GM19468 (cell line): ENCODE measurements around the gene SH3BGRL3.
A peak's percentile ranks its signal among the peaks of the same experiment; 100 is the strongest.
"Not testable (repeated sequence)": the region's sequence is repeated elsewhere in the genome, so short reads cannot be mapped to it uniquely, and the experiment has no call there.

Experiments used
- ATAC-seq: cut with Tn5 transposase; IDR thresholded peaks from one replicate; pipeline ENCODE4 v1.9.1; 2021; ENCODE audit warnings: mild to moderate bottlenecking, moderate library complexity, moderate number of reproducible peaks; ENCODE audit not compliant: unreplicated experiment; ENCODE audit errors: extremely low read depth

SH3BGRL3 gene

GRCh38 chr1:26289158-26290059, 9.5 kb downstream of the SH3BGRL3 start:
- ATAC-seq, result peak; percentile 45

- no peak for ATAC-seq
These were observed 10.4 kb downstream of the SH3BGRL3 start for GRCh38 chr1:26290122-26290881.

- ATAC-seq, result no peak
These were observed 11.0 kb downstream of the SH3BGRL3 start for GRCh38 chr1:26290882-26291261.

- no peak for ATAC-seq
These were observed 11.5 kb downstream of the SH3BGRL3 start for GRCh38 chr1:26291433-26291832.

DNA sequence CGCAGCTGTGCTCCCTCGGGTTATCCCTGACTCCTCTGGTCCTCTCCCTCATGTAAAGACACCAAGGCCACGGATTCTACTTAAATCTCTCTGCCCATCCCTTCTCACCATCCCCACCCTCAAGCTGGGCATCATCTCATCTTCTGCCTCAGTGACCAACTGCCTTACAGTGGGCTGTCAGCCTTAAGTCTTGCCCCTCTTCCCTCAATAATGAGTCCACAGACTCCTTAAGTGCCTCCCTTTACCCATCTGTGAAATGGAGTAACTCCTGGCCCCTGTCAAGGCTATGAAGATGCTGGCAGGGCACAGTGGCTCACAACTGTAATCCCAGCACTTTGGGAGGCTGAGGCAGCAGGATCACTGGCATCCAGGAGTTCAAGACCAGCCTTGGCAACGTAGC, 12.1 kb downstream of the SH3BGRL3 start:
- ATAC-seq, result no peak

DNA sequence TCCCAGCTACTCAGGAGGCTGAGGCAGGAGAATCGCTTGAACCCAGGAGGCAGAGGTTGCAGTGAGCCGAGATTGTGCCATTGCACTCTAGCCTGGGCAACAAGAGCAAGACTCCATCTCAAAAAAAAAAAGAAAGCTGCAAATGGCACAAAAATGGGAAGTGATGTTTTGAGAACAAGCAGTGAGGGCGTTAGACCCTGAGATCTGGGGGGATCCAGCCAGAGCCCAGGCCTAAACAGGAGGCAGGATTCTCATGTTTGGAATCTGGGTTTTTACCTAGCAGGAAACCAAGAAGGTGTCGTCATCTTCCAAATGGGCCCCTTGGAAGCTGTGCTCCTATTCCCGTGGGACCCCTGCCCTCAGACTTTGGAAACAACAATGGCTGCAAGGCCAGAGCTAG, 12.8 kb downstream of the SH3BGRL3 start:
- not testable (repeated sequence) for ATAC-seq

GRCh38 chr1:26293911-26294463, 14.1 kb downstream of the SH3BGRL3 start:
- ATAC-seq, result no peak

DNA sequence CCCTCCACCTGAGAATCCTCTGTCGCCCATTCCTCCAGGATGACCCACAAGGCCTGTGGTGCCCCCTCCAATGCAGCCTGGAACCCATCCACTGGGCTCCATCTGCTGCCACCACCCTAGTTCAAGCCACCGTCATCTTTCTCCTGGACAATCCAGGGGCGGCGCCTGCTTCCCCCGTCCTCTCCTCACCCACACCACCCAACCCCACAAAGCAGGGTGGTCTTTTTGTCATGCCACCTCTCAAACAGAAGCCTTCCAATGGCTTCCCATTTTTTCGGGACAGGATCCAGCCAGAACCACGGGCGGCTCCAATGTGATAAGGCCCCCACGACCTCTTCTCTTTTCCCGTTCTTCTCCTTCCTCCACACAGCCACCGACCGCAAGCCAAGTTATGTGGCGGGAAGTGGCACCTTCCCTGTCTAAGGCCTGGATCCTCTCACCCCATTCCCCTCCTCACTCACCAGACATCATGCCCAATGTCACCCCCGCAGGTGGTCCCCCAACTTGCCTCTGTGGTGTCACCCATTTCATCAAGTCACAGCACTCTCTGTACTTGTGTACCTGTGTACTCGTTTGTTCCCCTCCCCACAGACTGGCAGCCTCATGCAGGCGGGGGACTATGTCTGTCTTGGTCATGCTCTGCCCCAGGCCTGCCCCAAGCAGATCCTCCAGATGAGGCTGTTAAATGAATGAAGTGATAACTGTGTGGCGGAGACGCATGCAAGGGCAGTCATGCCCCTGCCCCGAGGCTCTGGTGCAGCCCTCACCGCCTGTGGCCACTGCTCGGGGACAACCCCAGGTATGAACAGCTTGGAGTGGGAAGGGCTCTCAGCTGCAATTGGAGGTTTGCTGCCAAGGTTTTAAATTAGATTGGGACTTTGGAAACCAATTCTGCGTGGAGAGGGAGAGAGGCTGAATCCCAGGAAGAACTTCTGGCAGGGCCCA, 15.6 kb downstream of the SH3BGRL3 start:
- no peak for ATAC-seq

GRCh38 chr1:26296340-26297056, 16.6 kb downstream of the SH3BGRL3 start:
- ATAC-seq, result no peak

DNA sequence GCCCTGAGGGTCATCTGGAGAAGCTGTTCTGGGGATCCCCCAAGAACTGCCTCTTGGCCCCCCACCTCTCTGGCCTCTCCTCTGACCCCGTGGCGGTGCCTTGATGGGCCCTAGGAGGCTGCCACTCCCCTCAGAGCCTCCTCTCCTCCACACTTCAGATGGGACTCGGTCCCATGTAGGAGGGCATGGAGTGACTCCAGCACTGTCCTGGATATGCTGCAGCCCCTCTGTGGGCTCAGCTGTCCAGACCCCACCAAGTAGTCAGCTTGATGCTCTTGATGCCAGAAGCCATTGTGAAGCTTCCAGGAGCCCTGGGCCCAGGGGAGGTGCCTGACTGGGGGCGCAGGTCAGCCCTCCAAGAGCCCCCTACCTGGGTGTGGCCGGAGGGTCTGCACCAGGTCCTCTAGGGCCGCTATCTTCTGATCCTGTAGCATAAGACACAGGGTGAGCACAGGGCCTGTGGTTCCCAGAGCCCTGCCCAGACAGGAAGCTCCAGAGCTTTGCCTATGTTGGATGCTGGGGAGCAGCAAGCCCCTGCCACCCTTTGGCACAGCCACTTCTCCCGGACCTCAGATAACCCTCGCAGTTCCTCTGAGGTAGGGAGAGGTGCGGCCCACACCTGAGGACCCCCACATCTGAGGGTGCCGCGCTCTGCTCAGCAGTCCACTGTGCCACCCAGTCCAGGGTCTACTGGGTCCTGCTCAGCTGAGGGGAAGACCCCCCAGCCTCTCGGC, 17.3 kb downstream of the SH3BGRL3 start:
- ATAC-seq, result no peak

DNA sequence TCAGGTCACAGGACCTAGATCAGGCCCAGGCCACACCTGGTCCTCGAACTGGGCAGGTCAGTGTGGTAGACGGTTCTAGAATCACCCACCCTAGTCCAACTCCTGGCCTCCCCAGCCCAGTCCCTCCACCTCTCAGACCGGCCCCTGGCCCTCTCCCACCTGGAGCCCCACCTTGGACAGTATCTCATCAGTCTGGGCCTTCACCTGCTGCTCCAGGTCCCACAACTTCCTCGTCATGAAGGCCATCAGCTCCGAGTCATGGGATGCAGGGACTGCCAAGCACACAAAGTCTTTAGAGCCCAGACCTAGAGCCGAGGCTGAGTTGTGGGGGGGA, 17.9 kb downstream of the SH3BGRL3 start:
- ATAC-seq, result no peak

- ATAC-seq, result no peak
These were observed 20.8 kb downstream of the SH3BGRL3 start for GRCh38 chr1:26300578-26301275.

GRCh38 chr1:26302733-26303405, 23.0 kb downstream of the SH3BGRL3 start:
- ATAC-seq, result no peak

DNA sequence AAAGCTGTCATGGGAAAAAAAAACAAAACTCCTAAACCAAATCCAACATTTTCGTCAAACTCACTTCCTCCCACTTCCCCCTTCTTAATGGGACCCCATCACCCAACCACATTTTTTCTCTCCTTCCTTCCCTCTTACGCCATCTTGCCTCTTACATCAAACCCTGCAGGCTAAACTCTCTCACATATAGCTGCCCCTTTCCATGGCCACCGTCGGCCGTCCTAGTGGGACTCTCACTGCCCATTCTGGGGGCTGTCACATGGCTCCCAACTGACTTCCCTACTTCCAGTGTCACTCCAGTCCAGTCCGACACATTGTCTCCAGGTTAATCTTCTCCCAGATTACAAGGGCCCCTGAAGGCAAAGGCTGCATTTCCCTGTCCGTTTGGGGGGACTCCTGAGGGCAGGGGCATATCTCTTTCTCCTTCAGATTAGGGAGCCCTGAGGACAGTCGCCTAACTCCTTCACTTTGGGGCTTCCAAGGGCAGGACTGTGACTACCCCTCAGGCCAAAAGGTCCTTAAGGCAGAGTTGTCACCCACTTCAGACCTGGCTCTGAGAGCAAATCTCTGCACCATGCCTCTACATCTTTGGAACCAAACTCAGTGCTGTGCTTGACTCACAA, 25.9 kb downstream of the SH3BGRL3 start:
- ATAC-seq, result no peak

DNA sequence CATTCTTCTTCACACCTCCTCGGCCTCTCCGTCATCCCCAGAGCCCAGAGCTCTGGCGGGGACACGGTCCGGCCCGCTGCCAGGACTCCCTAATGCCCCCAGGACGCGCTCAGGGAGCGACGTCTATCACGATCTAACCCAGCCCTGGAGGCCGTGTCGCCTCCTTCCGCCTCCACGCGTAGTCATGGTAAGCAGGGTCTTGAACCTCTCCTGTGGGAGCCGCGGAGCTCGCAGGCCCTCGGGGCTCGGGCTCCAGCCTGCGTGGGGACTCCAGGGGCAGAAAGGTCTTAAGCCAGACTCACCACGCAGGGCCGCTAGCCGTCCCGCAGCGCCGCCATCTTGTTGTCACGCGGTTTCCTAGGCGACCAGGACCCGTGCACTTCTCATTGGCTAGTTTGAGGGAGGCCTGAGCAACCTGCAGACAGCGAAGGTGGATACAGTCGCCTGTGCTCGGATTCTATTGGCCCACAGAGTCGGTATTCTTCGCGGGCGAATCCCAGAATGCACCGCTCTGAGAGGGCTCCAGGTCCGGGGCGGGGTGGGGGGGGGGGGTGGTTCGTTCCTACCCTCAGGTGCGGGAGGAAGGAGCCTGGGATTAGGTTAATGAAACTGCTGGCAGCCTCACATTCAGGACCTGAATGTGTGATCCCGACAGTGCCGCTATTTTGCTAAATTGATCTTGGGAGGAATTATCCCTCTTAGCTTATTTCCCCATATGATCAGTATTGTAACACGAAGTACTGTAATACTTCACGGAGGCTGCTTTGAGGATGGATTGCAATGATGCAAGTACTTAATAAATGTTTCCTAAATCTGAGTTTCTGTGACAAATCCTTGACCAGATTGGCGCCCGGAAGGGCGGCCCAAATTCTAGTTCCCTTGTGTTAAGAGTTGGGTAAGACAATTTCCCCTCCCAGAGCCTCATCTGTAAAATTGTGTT, 26.7 kb downstream of the SH3BGRL3 start, which contains the start of gene UBXN11:
TSS of gene UBXN11 (minus strand) at position 347 of the 940 bp plus-strand sequence. CDS start 3,753 bp downstream, outside the sequence.
- peak; percentile 95 for ATAC-seq

DNA sequence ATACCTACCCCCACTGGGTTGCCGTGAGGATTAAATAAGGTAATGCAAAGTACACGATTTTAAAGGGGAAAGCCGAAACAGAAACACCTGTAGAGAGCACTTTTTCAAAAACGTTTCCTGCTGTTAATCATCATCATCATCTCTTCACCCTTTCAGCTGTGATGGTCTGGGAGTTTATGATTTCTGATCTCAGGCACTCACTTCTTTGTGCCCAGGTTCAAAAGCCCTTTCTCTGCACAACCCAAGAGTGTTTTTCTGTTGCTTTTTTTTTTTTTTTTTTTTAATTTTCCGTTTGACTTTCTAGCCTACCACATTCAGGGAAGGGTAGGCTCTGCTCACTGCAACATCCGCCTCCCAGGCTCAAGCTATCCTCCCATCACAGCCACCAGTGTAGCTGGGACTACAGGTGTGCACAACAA, 27.5 kb downstream of the SH3BGRL3 start:
- ATAC-seq, result no peak
